T-helper 1 cell (primary cell): ENCODE data around the gene SYNPO.

Experiments
- DNase-seq, 5 donors: peaks; one replicate each; pipeline ENCODE4 v3.0.0-alpha.2; 2012 to 2020

The SYNPO gene

DNA sequence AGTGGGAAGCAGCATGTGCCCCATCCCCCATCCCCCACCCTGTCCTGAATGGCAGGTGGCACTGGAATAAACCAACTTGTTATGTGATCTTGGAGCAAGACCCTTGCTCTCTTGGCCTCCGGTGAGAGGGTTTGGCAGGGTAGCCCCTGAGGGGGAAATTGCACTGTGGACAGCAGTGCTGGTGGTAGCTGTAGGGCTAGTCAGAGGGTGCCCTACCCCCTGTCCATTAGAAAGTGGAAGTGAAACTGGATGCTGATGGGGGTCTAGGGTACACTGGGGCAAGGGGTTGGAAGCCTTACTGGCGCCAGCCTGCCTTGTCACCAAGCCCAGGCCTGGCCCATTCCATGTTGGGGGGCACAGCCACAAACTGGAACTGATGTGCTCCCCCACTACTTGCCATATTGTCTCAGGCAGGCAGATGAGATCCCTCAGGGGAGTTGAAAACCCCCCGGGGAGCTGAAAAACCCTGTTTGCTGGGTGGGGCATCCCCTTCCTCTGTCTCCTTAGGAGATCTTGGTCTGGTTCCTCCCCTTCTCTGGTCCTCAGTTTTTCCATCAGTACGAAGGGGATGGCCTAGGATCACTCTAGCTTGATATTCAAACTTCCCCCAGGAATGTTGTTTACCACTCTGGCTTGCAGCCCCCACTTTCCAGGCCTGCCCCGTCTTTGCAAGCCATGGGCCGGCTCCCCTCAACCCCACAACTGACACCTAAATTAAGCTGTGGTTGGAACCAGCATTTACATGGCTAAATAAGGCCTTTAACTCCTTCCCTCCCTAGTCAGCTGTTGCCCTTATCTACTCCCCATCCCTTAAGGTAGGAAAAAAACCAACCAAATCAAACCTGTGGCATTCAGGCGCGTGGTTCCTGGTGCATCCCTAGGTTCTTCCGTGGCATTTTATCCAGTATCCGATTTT, 14.4 kb upstream of the SYNPO start:
- no peak for DNase-seq

DNA sequence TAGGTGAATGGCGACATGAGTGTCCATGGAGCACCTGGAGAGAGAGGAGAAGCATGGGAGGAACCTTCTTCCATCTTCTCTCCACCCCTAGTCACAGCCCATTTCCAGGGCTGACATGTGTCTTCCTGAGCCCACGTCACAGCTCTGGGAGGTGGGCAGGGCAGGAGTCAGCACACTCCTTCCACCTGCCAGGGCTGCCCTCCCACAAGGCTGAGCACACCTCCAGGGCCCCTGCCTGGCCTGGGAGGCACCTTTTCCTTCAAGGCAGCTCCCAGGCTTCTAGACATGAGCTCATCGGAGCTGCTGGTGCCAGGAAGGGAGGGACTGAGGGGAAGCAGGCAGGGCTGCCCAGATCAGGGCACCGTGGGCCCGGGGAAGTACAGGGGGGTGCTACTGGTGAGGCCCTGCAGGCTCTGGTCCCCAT, 13.6 kb upstream of the SYNPO start:
- DNase-seq: no peak

DNA sequence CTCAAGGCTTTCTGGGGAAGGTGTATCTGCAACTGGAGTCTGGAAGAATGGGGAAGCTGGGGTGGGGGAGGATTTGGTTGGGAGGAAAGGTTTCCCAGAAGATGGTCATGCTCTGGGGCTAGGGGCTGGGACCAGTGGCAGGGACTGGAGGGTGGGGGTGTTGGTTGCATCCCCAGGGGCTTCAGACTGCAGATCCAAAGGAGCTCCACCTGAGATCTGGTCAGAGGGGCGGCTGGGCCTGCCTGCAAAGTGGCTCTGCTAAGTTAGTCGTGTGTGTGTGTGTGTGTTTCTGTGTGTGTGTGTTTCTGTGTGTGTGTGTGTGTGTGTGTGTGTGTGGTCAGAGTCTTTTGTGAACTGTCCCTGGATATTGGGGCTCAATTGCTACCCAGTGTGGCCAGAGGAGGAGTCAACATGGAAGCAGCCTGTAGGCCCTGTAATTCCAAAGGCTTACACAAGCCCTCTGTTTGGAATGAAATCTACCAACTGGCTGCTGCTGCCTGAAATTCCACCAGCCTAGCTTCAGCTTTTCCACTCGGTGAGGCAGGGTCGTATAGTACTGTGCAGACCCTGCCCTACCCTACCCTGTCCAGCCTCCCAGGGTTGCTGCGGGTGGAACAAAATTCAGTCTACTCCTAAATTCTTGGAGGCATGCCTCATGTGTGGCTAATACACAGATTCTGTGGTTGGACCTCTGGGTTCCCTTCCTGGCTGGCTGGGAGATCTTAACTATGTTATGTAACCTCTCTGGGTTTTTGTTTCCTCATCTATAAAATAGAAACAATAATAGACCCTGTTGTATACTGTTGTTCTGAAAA, 12.5 kb upstream of the SYNPO start:
- no peak for DNase-seq

DNA sequence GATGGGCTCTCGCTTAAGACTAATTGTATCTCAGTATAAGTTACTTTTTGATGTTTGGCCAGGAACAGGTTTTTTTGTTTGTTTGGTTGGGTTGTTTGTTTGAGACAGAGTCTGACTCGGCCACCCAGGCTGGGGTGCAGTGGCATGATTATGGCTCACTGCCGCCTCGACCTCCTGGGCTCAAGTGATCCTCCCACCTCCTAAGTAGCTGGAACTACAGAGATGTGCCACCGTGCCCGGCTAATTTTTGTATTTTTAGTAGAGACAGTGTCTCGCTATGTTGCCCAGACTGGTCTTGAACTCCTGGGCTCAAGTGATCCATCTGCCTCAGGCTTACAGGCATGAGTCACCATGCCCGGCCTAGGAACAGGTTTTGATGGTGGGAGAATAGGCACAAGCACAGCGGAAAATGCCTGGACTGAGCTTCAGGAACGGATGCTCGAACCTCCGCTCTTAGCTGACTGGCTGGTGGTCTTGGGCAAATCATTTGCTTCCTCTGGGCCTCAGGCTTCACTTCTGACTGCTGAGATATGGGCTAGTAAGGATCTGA, 11.4 kb upstream of the SYNPO start:
- DNase-seq: no peak

DNA sequence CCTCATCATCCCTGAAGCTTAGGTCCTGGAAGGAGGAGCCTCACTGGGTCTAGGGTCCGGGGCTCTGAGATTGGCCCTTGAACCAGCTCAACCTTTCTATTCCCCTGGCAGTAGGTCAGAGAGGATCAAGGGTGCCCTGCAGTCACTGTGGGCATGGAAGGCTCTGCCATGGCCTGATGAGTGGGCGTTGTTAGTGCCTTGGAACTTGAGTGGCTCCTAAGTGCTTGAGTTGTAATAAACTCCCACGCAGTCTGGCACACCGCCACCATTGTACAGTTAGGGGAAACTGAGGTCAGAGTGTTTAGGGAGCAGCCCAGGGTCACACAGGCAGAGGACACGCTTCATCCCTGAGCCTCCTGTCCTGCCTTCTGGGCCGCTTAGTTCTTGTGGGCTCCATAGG, 10.4 kb upstream of the SYNPO start:
- DNase-seq: no peak

DNA sequence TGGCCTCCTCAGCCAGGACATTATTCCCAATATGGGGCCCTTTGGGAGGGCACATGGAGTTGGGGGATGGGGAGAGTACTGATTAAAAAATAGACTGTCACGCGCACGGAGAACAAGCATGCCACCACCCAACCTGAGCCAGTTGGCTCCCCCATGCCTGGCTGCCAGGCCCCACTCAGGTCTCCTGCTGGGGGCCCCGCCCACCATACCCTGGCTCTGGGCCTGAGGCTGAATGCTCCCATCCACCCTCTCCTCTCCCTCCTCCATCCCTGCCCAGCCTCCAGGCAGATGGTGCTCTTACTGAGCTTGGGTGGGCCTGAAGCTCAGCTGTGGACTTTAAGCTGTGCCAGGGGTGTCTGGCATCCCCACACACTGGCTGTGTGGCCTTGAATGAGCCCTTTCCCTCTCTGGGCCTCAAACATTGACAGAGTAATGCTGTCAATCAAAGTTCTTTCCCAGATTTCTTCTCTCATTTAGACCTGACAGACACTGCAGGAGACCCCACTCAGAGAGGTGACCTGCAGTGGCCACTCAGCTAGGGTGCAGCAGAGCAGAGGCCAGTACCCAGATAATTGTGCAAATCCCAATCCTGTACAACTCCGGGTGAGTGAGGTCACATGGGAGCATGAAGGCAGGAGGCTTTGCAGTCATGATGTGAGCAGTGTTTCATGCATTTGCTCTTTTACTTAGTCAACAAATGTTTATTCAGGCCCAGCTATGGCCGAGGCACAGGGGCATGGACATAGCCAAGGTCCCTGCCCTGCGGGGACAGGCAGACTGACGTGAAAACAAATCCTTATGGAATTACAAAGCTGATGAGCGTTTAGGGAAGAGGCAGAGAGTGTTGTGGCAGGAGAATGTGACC, 9.8 kb upstream of the SYNPO start:
- no peak for DNase-seq

GRCh38 chr5:150631326-150631701, 9.1 kb upstream of the SYNPO start:
- DNase-seq: no peak

GRCh38 chr5:150632305-150633160, 7.9 kb upstream of the SYNPO start:
- DNase-seq: no peak

- DNase-seq: no peak
These were observed 7.0 kb upstream of the SYNPO start for GRCh38 chr5:150633429-150633828.

DNA sequence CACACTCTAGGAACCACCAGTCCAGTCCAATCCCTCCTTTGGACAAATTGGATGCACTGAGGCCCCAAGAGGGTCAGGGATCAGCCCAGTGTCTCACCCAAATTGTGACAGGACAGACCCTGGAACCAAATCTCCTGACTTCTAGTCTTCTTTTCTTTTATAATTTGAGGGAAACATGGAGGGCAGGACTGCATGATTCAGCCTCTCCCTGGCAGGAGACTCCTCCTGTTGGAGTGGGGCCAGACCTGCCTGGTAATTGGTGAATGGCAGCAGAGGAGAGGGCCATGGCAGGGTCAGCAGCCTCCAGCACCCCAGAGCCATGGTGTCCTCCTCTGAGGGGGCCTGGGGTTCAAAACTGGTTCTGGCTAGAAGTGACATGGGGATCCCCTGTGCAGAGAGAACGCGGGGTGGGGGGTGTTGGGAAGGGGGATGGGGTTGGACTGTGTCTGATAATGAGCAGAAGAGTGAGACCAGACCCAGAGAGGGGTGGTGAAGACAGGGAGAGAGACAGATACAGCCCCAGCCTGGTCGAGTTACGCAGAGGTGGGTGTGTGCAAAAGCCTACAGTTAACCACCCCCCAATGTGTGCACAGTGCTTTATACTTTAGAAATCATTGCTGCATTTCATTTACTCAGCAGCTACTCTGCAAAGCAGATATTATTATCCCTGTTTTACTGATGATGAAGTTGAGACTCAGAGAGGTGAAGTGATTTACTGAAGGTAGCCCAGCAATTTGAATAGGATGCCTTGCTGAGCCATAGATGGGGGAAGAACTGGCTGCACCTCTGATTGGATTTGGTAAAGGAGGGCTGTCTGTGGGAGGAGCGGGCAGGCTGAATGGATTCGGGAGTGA, 3.8 kb upstream of the SYNPO start:
- no peak for DNase-seq

GRCh38 chr5:150637245-150638052, 3.0 kb upstream of the SYNPO start:
- DNase-seq: no peak

- DNase-seq: no peak
These were observed 2.4 kb upstream of the SYNPO start for GRCh38 chr5:150638053-150638444.

DNA sequence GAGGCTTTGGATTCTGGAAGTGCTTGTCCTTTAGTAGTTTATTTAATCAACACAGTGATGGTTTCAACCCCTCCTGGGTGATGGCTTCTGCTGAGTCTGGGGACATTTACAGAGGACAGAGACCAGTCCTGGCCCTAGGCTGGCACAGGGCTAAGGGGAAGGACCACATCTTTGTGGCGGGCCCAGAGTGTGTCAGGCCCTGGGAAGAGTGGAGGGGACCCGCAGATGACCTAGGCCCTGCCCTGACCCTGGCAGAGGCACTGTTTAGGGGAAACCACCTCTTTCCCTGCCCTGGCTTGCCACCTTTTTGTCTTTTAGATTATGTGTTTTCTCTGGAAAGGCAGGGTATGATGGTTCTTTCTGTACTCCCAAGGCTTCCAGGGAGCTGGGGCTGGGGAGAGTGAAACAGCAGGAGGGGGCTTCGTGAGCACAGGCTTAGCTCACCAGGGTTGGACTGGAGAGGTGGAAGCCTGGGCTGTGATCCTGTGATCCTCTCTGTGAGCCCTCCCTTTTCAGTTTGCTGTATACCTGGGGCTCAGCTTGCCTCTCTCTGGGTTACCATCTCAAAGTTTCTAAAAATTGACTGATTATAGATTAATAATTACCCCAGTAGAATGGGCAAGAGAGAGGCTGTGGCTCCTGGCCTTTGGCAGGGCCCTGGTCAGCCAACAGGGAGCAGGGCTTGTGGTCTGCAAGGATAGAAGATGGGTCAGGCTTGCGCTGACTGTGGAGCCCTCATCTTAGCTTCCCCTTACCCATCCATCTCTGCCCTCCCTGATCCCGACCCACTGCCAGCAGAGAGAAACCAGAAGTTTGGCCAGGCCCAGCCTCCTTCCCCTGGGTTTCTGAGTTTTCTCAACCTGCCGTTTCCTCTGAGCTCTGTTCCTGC, 1.7 kb upstream of the SYNPO start:
- no peak for DNase-seq

GRCh38 chr5:150639377-150639692, 1.1 kb upstream of the SYNPO start:
- no peak for DNase-seq

DNA sequence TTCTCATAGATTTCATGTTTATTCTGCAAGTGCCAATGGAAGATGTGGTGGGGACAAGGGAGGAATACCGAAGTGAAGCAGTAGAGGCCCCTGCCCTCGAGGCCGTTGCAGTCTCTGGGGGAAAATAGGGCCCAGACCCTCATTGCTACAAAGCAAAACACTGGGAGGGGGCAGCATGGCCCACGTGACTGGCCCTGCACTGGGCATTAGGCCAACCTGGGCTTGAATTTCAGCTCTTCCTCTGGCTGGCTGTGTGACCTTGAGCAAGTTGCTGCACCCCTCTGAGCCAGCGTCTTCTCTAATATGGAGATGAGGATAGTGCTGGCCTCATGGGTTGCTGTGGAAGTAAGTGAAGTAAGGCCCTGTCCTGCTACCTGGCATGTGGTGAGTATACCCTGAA, 709 bp upstream of the SYNPO start:
- DNase-seq: no peak

GRCh38 chr5:150641006-150641570, 628 bp downstream of the SYNPO start:
- DNase-seq: no peak

DNA sequence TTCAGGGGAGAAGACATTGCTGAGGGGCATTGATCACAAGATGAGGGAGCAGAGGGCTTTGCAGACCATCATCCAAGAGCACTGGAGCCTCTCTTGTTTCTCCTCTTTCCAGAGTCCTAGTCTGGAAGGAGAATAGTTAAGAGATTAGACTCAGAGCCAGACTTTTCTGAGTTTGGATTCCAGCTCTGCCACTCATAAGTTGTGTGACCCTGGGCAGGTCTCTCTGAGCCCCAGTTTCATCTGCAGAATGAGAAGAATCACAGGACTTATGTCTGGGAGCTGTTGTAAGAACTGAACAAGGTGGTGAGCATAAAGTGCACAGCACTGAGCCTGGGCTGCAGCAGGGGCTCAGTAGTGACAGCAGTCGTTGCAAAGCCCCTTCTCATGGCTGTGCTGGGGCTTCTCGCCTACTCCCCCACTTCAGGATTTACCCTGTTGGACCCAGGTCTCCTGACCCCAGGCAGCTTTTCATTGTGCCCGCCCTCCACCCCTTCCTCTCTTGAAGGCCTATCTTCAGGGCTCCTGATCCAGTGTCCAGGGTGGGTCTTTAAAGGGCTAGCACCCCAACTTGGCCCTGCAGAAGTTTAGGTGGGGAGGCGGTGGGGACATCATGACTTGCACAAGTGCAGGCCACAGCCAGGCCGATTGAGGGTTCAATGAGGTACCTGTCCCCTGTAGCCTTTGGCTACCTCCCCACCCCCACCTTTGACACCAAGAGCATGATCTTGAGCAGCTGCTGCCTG, 1.5 kb downstream of the SYNPO start:
- DNase-seq: no peak

GRCh38 chr5:150642567-150642927, 2.1 kb downstream of the SYNPO start:
- no peak for DNase-seq
